GM12891 (cell line): ENCODE measurements around the gene SGF29.
"Not testable (repeated sequence)": the region's sequence is repeated elsewhere in the genome, so short reads cannot be mapped to it uniquely, and the experiment has no call there.

Source experiments
- DNase-seq: peaks from one replicate; pipeline ENCODE4 v3.0.0; 2011; ENCODE audit warnings: low spot score; ENCODE audit not compliant: insufficient read length
- FAIRE-seq: peaks from 2 replicates; lab custom pipeline; 2011; peaks lifted over from hg19 to GRCh38; lab: Jason Lieb, UNC
- PAX5 ChIP-seq: IDR thresholded peaks from 2 replicates; pipeline ENCODE4 v1.6.1; 2011; ENCODE audit warnings: low read length, moderate library complexity, mild to moderate bottlenecking; ENCODE audit not compliant: insufficient read depth, severe bottlenecking
- POLR2A ChIP-seq: IDR thresholded peaks from 2 replicates; pipeline ENCODE4 v1.6.1; 2011; ENCODE audit warnings: low read depth, low read length, control low read depth
- POLR2AphosphoS5 ChIP-seq: IDR thresholded peaks from 2 replicates; pipeline ENCODE4 v1.6.1; 2011; ENCODE audit warnings: low read depth, low read length, control low read depth
- POU2F2 ChIP-seq: IDR thresholded peaks from 2 replicates; pipeline ENCODE4 v1.6.1; 2011; ENCODE audit warnings: low read depth, mild to moderate bottlenecking, control low read depth, low read length, moderate library complexity
- SPI1 ChIP-seq: IDR thresholded peaks from 2 replicates; pipeline ENCODE4 v1.6.1; 2011; ENCODE audit warnings: low read depth, low read length, control low read depth
- TAF1 ChIP-seq: IDR thresholded peaks from 2 replicates; pipeline ENCODE4 v1.6.1; 2011; ENCODE audit warnings: low read depth, low read length, control low read depth

SGF29 gene

GRCh38 chr16:28546626-28547025 is 7.1 kb upstream of the SGF29 start:
- FAIRE-seq (no peak), DNase-seq (no peak)
- TF ChIP-seq POLR2AphosphoS5 (no peak), POLR2A (no peak), SPI1 (no peak), TAF1 (no peak), POU2F2 (no peak), PAX5 (no peak)

DNA sequence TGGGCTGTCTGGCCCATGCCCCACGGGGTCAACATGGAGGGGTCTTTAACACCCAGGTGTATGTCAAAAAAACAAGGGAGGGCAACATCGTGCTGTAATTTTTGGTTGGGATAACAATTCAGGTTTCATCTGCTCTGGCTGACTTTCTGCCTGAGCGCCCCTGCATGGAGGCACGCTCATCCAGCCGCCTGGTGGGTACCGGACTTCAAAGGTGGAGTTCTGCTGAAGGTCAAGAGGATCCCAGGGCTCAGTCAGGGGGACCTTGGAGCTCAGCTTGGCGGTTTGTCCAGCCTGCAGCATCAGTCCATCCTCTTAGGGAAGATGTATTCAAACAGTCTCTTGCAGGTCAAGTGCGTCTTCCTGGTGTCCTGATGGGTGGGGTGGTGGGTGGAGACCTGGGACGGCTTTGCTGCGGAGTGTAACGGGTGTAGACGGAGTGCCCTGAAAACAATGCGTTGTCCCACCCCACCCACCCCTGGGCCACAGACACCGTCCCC is 5.4 kb upstream of the SGF29 start:
- no peak for TF ChIP-seq POLR2A
- TF ChIP-seq POLR2AphosphoS5: no peak
- TF ChIP-seq SPI1: no peak
- TF ChIP-seq TAF1: no peak
- no peak for TF ChIP-seq POU2F2
- TF ChIP-seq PAX5: no peak
- DNase-seq (no peak), FAIRE-seq (no peak)

- FAIRE-seq: peak; percentile 55
- TF ChIP-seq POLR2AphosphoS5 (no peak), POLR2A (no peak), TAF1 (no peak), POU2F2 (no peak), PAX5 (no peak)
- no peak for DNase-seq
Measured at GRCh38 chr16:28549301-28549899, 4.3 kb upstream of the SGF29 start.

GRCh38 chr16:28554634-28555423 is 1.1 kb downstream of the SGF29 start:
- no peak for DNase-seq
- no peak for FAIRE-seq
- TF ChIP-seq POU2F2: no peak
- no peak for TF ChIP-seq SPI1
- no peak for TF ChIP-seq PAX5
- no peak for TF ChIP-seq POLR2AphosphoS5
- no peak for TF ChIP-seq TAF1
- TF ChIP-seq POLR2A: no peak

GRCh38 chr16:28555561-28555960 is 1.8 kb downstream of the SGF29 start:
- FAIRE-seq: no peak
- no peak for DNase-seq
- TF ChIP-seq PAX5 (no peak), POU2F2 (no peak), SPI1 (no peak), TAF1 (no peak), POLR2AphosphoS5 (no peak)

- DNase-seq: no peak
- no peak for FAIRE-seq
- no peak for TF ChIP-seq POLR2A
- TF ChIP-seq POU2F2: no peak
- no peak for TF ChIP-seq PAX5
- TF ChIP-seq TAF1: no peak
- no peak for TF ChIP-seq SPI1
- TF ChIP-seq POLR2AphosphoS5: no peak
Measured at GRCh38 chr16:28556914-28557320, 3.2 kb downstream of the SGF29 start.

DNA sequence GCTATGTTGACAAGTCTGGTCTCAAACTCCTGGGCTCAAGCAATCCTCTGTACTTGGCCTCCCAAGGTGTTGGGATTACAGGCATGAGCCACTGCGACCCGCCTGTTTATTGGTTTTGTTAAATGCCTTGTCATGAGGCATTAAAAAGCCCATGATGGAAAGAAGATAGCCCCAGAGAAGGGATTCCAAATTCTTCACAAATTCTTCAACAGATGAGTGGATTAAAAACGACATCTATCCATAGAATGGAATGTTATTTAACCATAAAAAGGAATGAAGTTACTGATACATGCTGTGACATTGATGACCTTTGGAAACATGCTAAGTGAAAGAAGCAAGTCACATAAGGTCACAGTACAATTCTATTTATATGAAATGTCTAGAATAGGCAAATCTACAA is 4.7 kb downstream of the SGF29 start:
- FAIRE-seq (no peak), DNase-seq (no peak)
- TF ChIP-seq SPI1 (no peak), TAF1 (no peak), PAX5 (no peak), POLR2AphosphoS5 (no peak), POLR2A (no peak), POU2F2 (no peak)

DNA sequence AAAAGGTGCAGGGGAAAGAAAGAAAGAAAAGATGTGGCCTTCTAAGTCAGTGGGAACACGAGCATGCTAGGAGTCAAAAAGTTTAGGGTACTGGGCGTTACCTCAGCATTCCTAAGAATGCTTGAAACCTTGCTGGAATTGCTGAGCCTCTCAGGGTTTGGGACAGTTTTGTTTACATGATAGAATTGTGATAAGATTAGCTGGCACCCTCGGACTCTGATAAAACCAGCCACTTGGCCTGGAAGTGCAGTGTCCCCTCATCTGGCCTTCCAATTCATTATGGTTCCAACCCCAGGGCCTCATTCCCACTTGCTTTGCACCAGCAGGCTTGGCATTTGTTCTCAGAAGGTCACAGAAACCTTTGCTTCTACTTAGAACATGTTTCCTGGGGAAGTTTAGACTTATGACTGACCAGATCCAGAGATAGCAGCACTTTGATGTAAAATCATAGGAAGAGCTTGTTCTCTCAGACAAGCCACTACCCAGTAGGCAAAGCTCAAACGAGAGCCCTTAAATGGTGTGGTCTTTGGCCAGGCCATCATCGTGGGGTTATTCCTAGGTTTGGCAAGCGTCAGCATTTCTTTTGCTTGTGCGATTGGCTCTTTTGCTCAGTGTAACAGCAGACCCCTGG is 8.0 kb downstream of the SGF29 start:
- FAIRE-seq (no peak), DNase-seq (no peak)
- TF ChIP-seq PAX5 (no peak), POLR2AphosphoS5 (no peak), POLR2A (no peak), TAF1 (no peak), SPI1 (no peak), POU2F2 (no peak)

DNA sequence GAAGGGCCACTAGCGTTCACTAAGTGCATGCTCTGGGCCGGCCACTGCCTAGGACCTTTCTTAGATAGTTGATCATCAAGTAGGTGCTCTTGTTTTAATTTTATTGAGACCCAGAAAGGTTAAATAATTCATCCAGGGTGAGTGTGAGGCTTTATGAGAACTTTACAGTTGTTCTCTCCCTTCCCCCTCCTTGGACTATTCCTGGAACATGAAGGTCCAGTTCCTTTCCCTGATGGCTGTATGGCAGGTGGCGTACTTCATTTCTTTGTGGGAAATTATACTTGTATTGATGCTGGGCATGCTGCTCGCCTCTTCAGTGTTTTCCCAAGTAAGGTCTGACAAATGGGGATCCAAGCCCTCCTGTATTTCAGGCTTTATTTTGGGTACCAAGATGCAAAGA is 8.5 kb downstream of the SGF29 start:
- no peak for FAIRE-seq
- no peak for TF ChIP-seq TAF1
- no peak for TF ChIP-seq SPI1
- TF ChIP-seq PAX5: no peak
- no peak for DNase-seq

- TF ChIP-seq POU2F2: no peak
- no peak for TF ChIP-seq PAX5
- no peak for TF ChIP-seq POLR2A
- TF ChIP-seq TAF1: no peak
- no peak for TF ChIP-seq POLR2AphosphoS5
- no peak for TF ChIP-seq SPI1
- no peak for DNase-seq
- no peak for FAIRE-seq
Measured at GRCh38 chr16:28563218-28563617, 9.5 kb downstream of the SGF29 start.

DNA sequence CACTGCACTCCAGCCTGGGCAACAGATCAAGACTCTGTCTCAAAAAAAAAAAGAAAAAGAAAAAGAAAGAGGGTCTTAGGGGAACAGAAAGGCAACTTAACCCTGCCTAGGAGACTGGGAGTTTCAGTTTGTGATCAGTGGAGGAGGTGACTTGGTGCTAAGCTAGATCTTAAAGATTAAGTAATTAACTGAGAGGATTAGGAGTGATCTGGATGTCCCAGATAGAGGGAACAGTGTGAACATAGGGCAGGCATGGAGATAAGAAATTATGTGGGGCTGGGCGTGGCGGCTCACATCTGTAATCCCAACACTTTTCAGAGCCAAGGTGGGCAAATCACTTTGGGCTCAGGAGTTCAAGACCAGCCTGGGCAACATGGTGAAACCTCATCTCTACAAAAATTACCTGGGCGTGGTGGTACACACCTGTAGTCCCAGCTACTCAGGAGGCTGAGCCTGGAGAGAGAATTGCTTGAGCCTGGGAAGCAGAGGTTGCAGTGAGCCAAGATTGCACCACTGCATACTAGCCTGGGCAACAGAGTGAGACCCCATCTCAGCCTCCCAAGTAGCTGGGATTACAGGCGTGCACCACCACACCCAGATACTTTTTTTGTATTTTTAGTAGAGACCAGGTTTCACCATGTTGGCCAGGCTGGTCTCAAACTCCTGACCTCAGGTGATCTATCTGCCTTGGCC is 12.7 kb downstream of the SGF29 start:
- DNase-seq, FAIRE-seq: not testable (repeated sequence)
